GM12878 (cell line): ENCODE results near the gene HSF5. TPM values are rescaled to one million over a fixed set of nuclear protein-coding genes. Genes with fewer than 3 reads are reported as not detected.

Experiments
- ATAC-seq: fragments of 200-7000 bp; cut with Tn5 transposase; 3 replicates; pipeline ENCODE4 v1.9.1; 2020; ENCODE audit warnings: mild to moderate bottlenecking, moderate library complexity
- BruUV-seq: library from RNA; stranded (reverse); fragments of 400-500 nt; replicated peaks from 2 replicates; lab custom pipeline; 2021; lab: Mats Ljungman, UMichigan
- CTCF ChIA-PET: fragments of 300-600 bp; sonication (Branson Sonifier 250); formaldehyde crosslinking; extraction: SDS; loops from one replicate; lab custom pipeline; 2021; ENCODE audit warnings: inconsistent platforms; lab: Yijun Ruan, JAX
- POLR2A ChIA-PET: fragments of 350-600 bp; formaldehyde crosslinking; extraction: SDS; loops from one replicate; lab custom pipeline; 2021; ENCODE audit warnings: inconsistent platforms; lab: Charles Lee
- RAD21 ChIA-PET: fragments of 300-600 bp; sonication (Branson Sonifier 250); formaldehyde crosslinking; loops from one replicate; lab custom pipeline; 2023; ENCODE audit warnings: antibody characterized with exemption; ENCODE audit not compliant: unreplicated experiment; lab: Charles Lee
- SMC1A ChIA-PET: fragments of 300-600 bp; sonication (Branson Sonifier 250); formaldehyde crosslinking; loops from one replicate; lab custom pipeline; 2023; ENCODE audit not compliant: unreplicated experiment, uncharacterized antibody; lab: Charles Lee
- DNase-seq: peaks from one replicate; pipeline ENCODE4 v3.0.0-alpha.2; 2011; ENCODE audit warnings: low read depth, low spot score
- FAIRE-seq: peaks from 3 replicates; lab custom pipeline; 2011; peaks lifted over from hg19 to GRCh38; lab: Jason Lieb, UNC
- H2AFZ ChIP-seq: 2 replicates; pipeline ENCODE4 v1.6.0; 2011; ENCODE audit warnings: low read depth, low read length, control low read depth; ENCODE audit not compliant: control insufficient read depth
- H3K27ac ChIP-seq: 2 replicates; pipeline ENCODE4 v1.5.1; 2011; ENCODE audit warnings: control low read depth; ENCODE audit not compliant: control insufficient read depth, insufficient read depth
- H3K27me3 ChIP-seq, 2 experiments: replicated peaks in 1 of 2; 2 replicates each; pipeline versions ENCODE4 v1.6.0 to v1.6.1; 2011; ENCODE audit warnings: low read length in 1 of 2; ENCODE audit not compliant: control insufficient read depth in 2 of 2, insufficient read depth in 2 of 2
- H3K36me3 ChIP-seq, 2 experiments: 2 replicates each; pipeline ENCODE4 v1.5.1; 2011; ENCODE audit warnings: low read length in 1 of 2; ENCODE audit not compliant: control insufficient read depth in 2 of 2, insufficient read depth in 2 of 2
- H3K4me1 ChIP-seq: 2 replicates; pipeline ENCODE4 v1.6.1; 2011; ENCODE audit warnings: mild to moderate bottlenecking, low read length, moderate library complexity, mixed read lengths; ENCODE audit not compliant: control insufficient read depth, insufficient read depth
- H3K4me2 ChIP-seq: 2 replicates; pipeline ENCODE4 v1.6.0; 2011; ENCODE audit warnings: control low read depth; ENCODE audit not compliant: control insufficient read depth, insufficient read depth
- H3K4me3 ChIP-seq: fragments of 200-600 bp; sonication (generic); 2 replicates; pipeline ENCODE4 v1.5.1; 2016
- H3K79me2 ChIP-seq: 2 replicates; pipeline ENCODE4 v1.6.0; 2011; ENCODE audit warnings: low read length; ENCODE audit not compliant: control insufficient read depth, insufficient read depth
- H3K9ac ChIP-seq: 2 replicates; pipeline ENCODE4 v1.8.0; 2011; ENCODE audit warnings: low read length, control low read depth, mixed read lengths; ENCODE audit not compliant: control insufficient read depth, insufficient read depth
- H3K9me3 ChIP-seq: replicated peaks from 3 replicates; pipeline ENCODE4 v1.5.1; 2011; ENCODE audit warnings: mild to moderate bottlenecking, low read length; ENCODE audit not compliant: control insufficient read depth, insufficient read depth
- H4K20me1 ChIP-seq: 2 replicates; pipeline ENCODE4 v1.6.0; 2011; ENCODE audit not compliant: control insufficient read depth, insufficient read depth
- EP300 ChIP-seq, 2 experiments: fragments of 150-350 bp in 1 of 2; IDR thresholded peaks; 2 replicates each; pipeline ENCODE4 v1.6.1; 2011 to 2012; ENCODE audit warnings: low read depth in 2 of 2, low read length in 2 of 2, borderline replicate concordance in 1 of 2, improper control_type of control experiment in 1 of 2, inconsistent platforms in 1 of 2; ENCODE audit not compliant: control insufficient read depth in 1 of 2
- HDAC2 ChIP-seq: fragments of 200-600 bp; sonication (generic); IDR thresholded peaks from 2 replicates; pipeline ENCODE4 v1.6.1; 2017
- NR2C1 ChIP-seq: fragments of 450-650 bp; IDR thresholded peaks from 2 replicates; pipeline ENCODE4 v1.6.1; 2017; ENCODE audit warnings: antibody characterized with exemption, mild to moderate bottlenecking, moderate library complexity
- NR2F1 ChIP-seq: fragments of 450-650 bp; conservative IDR thresholded peaks from 2 replicates; pipeline ENCODE4 v1.6.1; 2017; ENCODE audit warnings: mild to moderate bottlenecking
- NRF1 ChIP-seq: conservative IDR thresholded peaks from 2 replicates; pipeline ENCODE4 v1.6.1; 2011; ENCODE audit warnings: mild to moderate bottlenecking, low read depth, low read length, improper control_type of control experiment
- SMAD5 ChIP-seq: IDR thresholded peaks from 2 replicates; pipeline ENCODE4 v1.6.1; 2016; ENCODE audit warnings: antibody characterized with exemption, low read depth
- ZNF24 ChIP-seq: fragments of 450-650 bp; IDR thresholded peaks from 2 replicates; pipeline ENCODE4 v1.6.1; 2017; ENCODE audit warnings: antibody characterized with exemption, mild to moderate bottlenecking
- ZNF274 ChIP-seq: IDR thresholded peaks from one replicate; pipeline ENCODE4 v1.8.0; 2011; ENCODE audit not compliant: insufficient read length, insufficient read depth
- WGBS: methylation state at CpG from one replicate; pipeline ENCODE4 v1.1.6; 2016; ENCODE audit warnings: low lambda C conversion rate; ENCODE audit not compliant: insufficient replicate concordance, insufficient coverage; ENCODE audit errors: missing lambda C conversion rate; 5-methylcytosine and 5-hydroxymethylcytosine counted together
- in situ Hi-C: fragments of 300-500 bp; cut with MboI; formaldehyde crosslinking; loops from 9 replicates; pipeline ENCODE4 v1.14.3; 2018; ENCODE audit warnings: mixed read lengths
- intact Hi-C: fragments of 100-400 bp; cut with micrococcal nuclease; formaldehyde crosslinking; loops from one replicate; pipeline ENCODE4 v1.14.2; 2022; ENCODE audit not compliant: unreplicated experiment
- polyA plus RNA-seq, 11 experiments: library from polyadenylated mRNA; depleted of rRNA in 4 of 11; unstranded in 6 of 11; stranded (reverse) in 5 of 11; fragments of >200 nt; fragmentation: Nextera tagmentation in 4 of 11; fragmentation: Illumina TruSeq in 1 of 11; extraction: Ambion mirVana in 4 of 11; extraction: Trizol in 1 of 11; gene quantifications; 1 replicate in 1 of 11; 2 replicates in 10 of 11; pipeline versions ENCODE4 v1.2.1 to v1.2.3, GENCODE V29; 2011 to 2016; ENCODE audit warnings: inconsistent platforms in 2 of 11, missing spikeins in 2 of 11, low read depth in 1 of 11
- total RNA-seq, 4 experiments: library from RNA; depleted of rRNA in 3 of 4; stranded (reverse); fragments of >200 nt in 3 of 4; fragmentation: Illumina TruSeq in 1 of 4; extraction: Trizol in 1 of 4; gene quantifications; 2 replicates each; pipeline versions ENCODE4 v1.2.1 to v1.2.3, GENCODE V29; 2013 to 2021
- TF ChIP-seq, protein P1 (sequence below): IDR thresholded peaks from 2 replicates; pipeline ENCODE4 v1.6.1; 2012; ENCODE audit warnings: low read depth, low read length, improper control_type of control experiment
- TF ChIP-seq, protein P2 (sequence below): fragments of 450-650 bp; IDR thresholded peaks from 2 replicates; pipeline ENCODE4 v1.6.1; 2017; ENCODE audit warnings: borderline replicate concordance
- TF ChIP-seq, protein P3 (sequence below): fragments of 450-650 bp; IDR thresholded peaks from 2 replicates; pipeline ENCODE4 v1.6.1; 2016; ENCODE audit warnings: mild to moderate bottlenecking, moderate library complexity, borderline replicate concordance

Gene HSF5
- total and polyA plus RNA-seq, 10 of the 15 experiments (the other 5 are each of a cell fraction or from before 2014, with no cell fraction given), result 0.02 to 0.18 (median 0.06) TPM; not detected in 4

DNA sequence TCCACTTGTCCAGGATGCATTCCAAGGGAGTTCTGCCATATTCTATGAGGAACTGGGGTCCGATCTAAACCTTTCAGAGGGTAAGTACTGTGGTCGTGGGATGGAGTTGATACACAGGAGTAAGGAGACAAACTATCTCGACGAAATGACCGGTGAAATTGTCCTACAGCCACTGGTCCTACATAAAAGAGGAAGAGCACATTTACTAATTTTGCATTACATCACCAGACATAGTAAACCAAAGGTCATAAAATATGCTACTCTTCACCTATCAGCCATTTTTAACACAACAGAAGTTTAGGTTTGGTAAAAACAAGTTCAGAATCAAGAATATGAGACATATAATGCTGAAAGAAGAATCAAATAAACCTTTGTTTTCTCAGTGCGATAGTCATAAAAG is 8.1 kb downstream of the HSF5 start (continued):
- TF ChIP-seq, protein P1, sequence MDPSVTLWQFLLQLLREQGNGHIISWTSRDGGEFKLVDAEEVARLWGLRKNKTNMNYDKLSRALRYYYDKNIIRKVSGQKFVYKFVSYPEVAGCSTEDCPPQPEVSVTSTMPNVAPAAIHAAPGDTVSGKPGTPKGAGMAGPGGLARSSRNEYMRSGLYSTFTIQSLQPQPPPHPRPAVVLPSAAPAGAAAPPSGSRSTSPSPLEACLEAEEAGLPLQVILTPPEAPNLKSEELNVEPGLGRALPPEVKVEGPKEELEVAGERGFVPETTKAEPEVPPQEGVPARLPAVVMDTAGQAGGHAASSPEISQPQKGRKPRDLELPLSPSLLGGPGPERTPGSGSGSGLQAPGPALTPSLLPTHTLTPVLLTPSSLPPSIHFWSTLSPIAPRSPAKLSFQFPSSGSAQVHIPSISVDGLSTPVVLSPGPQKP, result no peak

DNA sequence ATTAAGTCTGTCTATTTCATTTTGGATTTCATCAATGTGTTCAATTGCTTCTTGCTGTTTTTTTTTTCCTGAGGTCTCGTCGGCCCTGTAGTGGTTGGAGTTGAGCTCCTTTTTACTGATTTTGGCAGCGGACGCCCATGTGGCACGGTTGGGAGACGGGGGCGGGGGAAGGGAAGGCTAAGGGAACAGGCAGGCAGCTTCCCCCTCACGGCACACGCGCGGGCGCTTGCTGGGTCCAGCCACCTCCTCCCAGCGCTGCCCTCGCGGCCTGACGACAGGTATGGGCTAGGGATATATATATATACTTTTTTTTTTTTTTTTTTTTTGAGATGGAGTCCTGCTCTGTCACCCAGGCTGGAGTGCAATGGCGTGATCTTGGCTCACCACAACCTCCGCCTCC is 11.4 kb downstream of the HSF5 start:
- Histone ChIP-seq H3K36me3 (no peaks in the 10 kb centered on the region), H3K9ac (no peak overlapping the region)
- RAD21 ChIA-PET, result no interaction called here
- no peak for DNase-seq
- no peak for TF ChIP-seq ZNF24
- no peak for TF ChIP-seq ZNF274
- no peak for TF ChIP-seq SMAD5
- TF ChIP-seq, all 136 proteins: peak for 0
- Histone ChIP-seq H3K4me3 (no peak overlapping the region), H3K4me2 (no peak overlapping the region), H3K27ac (no peak overlapping the region), H2AFZ (no peak overlapping the region), H3K27me3 (no peaks in the 10 kb centered on the region), H4K20me1 (no peaks in the 10 kb centered on the region), H3K79me2 (no peaks in the 10 kb centered on the region), H3K9me3 (no peaks in the 10 kb centered on the region), H3K4me1 (no peaks in the 10 kb centered on the region)
- POLR2A ChIA-PET, result no interaction called here
- FAIRE-seq (no peak), ATAC-seq (no peak)
- SMC1A ChIA-PET, result no interaction called here
- CTCF ChIA-PET, result no interaction called here
- BruUV-seq, result no TSS peak
- WGBS, result 64% methylated on average over 6 of the region's 18 CpGs
- in situ Hi-C loops (no loop called here), intact Hi-C loops (no loop called here)

DNA sequence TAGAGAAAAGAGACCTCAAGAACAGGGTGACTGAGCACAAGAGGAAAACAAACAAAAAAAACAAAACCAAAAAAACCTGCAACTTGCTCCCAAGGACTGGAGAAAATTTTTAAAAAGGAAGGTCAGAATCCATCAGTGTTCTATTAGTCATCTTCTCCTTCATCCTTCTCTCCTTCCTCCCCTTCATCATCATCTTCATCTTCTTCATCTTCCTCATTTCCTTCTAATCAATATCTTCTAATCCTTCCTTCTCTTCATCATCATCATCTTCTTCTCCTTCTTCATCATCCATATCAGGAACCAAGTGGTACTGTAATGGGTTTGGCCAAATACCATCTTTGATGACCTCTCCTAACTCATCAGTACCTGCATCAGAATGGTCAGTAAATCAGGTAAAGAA is 12.2 kb downstream of the HSF5 start:
- no peak overlapping the region for H2AFZ ChIP-seq
- intact Hi-C loops, result no loop called here
- no peak for TF ChIP-seq HDAC2
- TF ChIP-seq NR2F1, result no peak
- TF ChIP-seq, protein P2, sequence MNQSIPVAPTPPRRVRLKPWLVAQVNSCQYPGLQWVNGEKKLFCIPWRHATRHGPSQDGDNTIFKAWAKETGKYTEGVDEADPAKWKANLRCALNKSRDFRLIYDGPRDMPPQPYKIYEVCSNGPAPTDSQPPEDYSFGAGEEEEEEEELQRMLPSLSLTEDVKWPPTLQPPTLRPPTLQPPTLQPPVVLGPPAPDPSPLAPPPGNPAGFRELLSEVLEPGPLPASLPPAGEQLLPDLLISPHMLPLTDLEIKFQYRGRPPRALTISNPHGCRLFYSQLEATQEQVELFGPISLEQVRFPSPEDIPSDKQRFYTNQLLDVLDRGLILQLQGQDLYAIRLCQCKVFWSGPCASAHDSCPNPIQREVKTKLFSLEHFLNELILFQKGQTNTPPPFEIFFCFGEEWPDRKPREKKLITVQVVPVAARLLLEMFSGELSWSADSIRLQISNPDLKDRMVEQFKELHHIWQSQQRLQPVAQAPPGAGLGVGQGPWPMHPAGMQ, result no peak
- TF ChIP-seq NR2C1, result no peak
- TF ChIP-seq, protein P3, sequence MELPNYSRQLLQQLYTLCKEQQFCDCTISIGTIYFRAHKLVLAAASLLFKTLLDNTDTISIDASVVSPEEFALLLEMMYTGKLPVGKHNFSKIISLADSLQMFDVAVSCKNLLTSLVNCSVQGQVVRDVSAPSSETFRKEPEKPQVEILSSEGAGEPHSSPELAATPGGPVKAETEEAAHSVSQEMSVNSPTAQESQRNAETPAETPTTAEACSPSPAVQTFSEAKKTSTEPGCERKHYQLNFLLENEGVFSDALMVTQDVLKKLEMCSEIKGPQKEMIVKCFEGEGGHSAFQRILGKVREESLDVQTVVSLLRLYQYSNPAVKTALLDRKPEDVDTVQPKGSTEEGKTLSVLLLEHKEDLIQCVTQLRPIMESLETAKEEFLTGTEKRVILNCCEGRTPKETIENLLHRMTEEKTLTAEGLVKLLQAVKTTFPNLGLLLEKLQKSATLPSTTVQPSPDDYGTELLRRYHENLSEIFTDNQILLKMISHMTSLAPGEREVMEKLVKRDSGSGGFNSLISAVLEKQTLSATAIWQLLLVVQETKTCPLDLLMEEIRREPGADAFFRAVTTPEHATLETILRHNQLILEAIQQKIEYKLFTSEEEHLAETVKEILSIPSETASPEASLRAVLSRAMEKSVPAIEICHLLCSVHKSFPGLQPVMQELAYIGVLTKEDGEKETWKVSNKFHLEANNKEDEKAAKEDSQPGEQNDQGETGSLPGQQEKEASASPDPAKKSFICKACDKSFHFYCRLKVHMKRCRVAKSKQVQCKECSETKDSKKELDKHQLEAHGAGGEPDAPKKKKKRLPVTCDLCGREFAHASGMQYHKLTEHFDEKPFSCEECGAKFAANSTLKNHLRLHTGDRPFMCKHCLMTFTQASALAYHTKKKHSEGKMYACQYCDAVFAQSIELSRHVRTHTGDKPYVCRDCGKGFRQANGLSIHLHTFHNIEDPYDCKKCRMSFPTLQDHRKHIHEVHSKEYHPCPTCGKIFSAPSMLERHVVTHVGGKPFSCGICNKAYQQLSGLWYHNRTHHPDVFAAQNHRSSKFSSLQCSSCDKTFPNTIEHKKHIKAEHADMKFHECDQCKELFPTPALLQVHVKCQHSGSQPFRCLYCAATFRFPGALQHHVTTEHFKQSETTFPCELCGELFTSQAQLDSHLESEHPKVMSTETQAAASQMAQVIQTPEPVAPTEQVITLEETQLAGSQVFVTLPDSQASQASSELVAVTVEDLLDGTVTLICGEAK, result no peak
- no peak for TF ChIP-seq NRF1
- TF ChIP-seq EP300 (IDR thresholded peaks at IDR 0.05; ENCODE audit: borderline replicate concordance in 1 of 2, control insufficient read depth in 1 of 2, low read depth in 2 of 2, low read length in 2 of 2), result no peak

More for the DNA sequence above, 12.2 kb downstream of the HSF5 start:
- DNase-seq (no peak), FAIRE-seq (no peak), ATAC-seq (no peak)
- in situ Hi-C loops, result no loop called here
- ChIA-PET SMC1A (no interaction called here), RAD21 (no interaction called here), POLR2A (no interaction called here), CTCF (no interaction called here)
- no TSS peak for BruUV-seq
- Histone ChIP-seq H3K4me1 (no peaks in the 10 kb centered on the region), H4K20me1 (no peaks in the 10 kb centered on the region), H3K4me3 (no peak overlapping the region), H3K27ac (no peak overlapping the region), H3K36me3 (no peaks in the 10 kb centered on the region), H3K27me3 (no peaks in the 10 kb centered on the region), H3K9me3 (no peaks in the 10 kb centered on the region), H3K79me2 (no peaks in the 10 kb centered on the region), H3K9ac (no peak overlapping the region), H3K4me2 (no peak overlapping the region)
